ENCODE measurements around the gene ADAM19.

Gene ADAM19

GRCh38 chr5:157481666-157482065 is 93.9 kb downstream of the ADAM19 start:
- no peak for DNase-seq

- DNase-seq = peak; percentile 41
Observed at GRCh38 chr5:157481265-157481664, 94.3 kb downstream of the ADAM19 start.

- no peak for DNase-seq
Observed at GRCh38 chr5:157479612-157480510, 95.7 kb downstream of the ADAM19 start.

- DNase-seq = no peak
Observed at GRCh38 chr5:157479166-157479565, 96.4 kb downstream of the ADAM19 start.

GRCh38 chr5:157478726-157479125 is 96.8 kb downstream of the ADAM19 start:
- DNase-seq = no peak

GRCh38 chr5:157477814-157478494 is 97.6 kb downstream of the ADAM19 start:
- DNase-seq = no peak

GRCh38 chr5:157476702-157477408 is 98.7 kb downstream of the ADAM19 start:
- no peak for DNase-seq

GRCh38 chr5:157475432-157475831 is 100.1 kb downstream of the ADAM19 start:
- no peak for DNase-seq

GRCh38 chr5:157473383-157474320 is 101.9 kb downstream of the ADAM19 start:
- no peak for DNase-seq

- no peak for DNase-seq
Observed at GRCh38 chr5:157471709-157472108, 103.9 kb downstream of the ADAM19 start.

- no peak for DNase-seq
Observed at GRCh38 chr5:157470631-157471030, 104.9 kb downstream of the ADAM19 start.

GRCh38 chr5:157469687-157470086 is 105.9 kb downstream of the ADAM19 start:
- no peak for DNase-seq

- DNase-seq = no peak
Observed at GRCh38 chr5:157469073-157469472, 106.5 kb downstream of the ADAM19 start.

GRCh38 chr5:157468293-157468965 is 107.1 kb downstream of the ADAM19 start:
- no peak for DNase-seq

- peak; percentile 46 for DNase-seq
Observed at GRCh38 chr5:157464519-157465171, 110.9 kb downstream of the ADAM19 start.

- no peak for DNase-seq
Observed at GRCh38 chr5:157463621-157464518, 111.7 kb downstream of the ADAM19 start.

GRCh38 chr5:157463081-157463480 is 112.5 kb downstream of the ADAM19 start:
- DNase-seq = no peak

- DNase-seq = no peak
Observed at GRCh38 chr5:157460921-157461792, 114.4 kb downstream of the ADAM19 start.

Measured in CD4-positive, alpha-beta T cell treated with Interferon gamma for 1 hour (primary cell).